Suprapubic skin (tissue), 4 donors: ENCODE results near the gene PTGIR. TPM values are rescaled to one million over a fixed set of nuclear protein-coding genes. Genes with fewer than 3 reads are reported as not detected.
A peak's percentile ranks its signal among the peaks of the same experiment; 100 is the strongest.

Experiments
- DNase-seq, 2 donors: peaks; one replicate each; pipeline ENCODE4 v3.0.0-alpha.2; 2019; ENCODE audit warnings: low spot score in 2 of 2
- H3K27ac ChIP-seq: fragments of 200-600 bp; sonication (generic); one replicate; pipeline ENCODE4 v1.5.1; 2019
- H3K27me3 ChIP-seq: fragments of 200-600 bp; sonication (generic); one replicate; pipeline ENCODE4 v1.5.1; 2019
- H3K36me3 ChIP-seq: fragments of 200-600 bp; sonication (generic); one replicate; pipeline ENCODE4 v1.5.1; 2019
- H3K4me1 ChIP-seq: fragments of 200-600 bp; sonication (generic); one replicate; pipeline ENCODE4 v1.5.1; 2019
- H3K4me3 ChIP-seq: fragments of 200-600 bp; sonication (generic); one replicate; pipeline ENCODE4 v1.5.1; 2019; ENCODE audit warnings: mild to moderate bottlenecking
- H3K9me3 ChIP-seq: fragments of 200-600 bp; sonication (generic); one replicate; pipeline ENCODE4 v1.5.1; 2019
- EP300 ChIP-seq: sonication (generic); formaldehyde crosslinking; IDR thresholded peaks from one replicate; pipeline ENCODE4 v1.6.1; 2017; ENCODE audit warnings: antibody characterized with exemption
- POLR2A ChIP-seq, 2 donors: fragments of 450-650 bp; IDR thresholded peaks; one replicate each; pipeline ENCODE4 v1.6.1; 2017; ENCODE audit warnings: antibody characterized with exemption in 2 of 2, mild to moderate bottlenecking in 2 of 2, moderate library complexity in 2 of 2
- POLR2AphosphoS5 ChIP-seq, 3 donors: sonication (generic); formaldehyde crosslinking; IDR thresholded peaks; one replicate each; pipeline ENCODE4 v1.6.1; 2017; ENCODE audit warnings: antibody characterized with exemption in 3 of 3
- WGBS: methylation state at CpG from one replicate; pipeline ENCODE4 v1.1.5; 2018; 5-methylcytosine and 5-hydroxymethylcytosine counted together
- total RNA-seq, 4 donors: library from RNA; depleted of rRNA; stranded (reverse); fragments of >200 nt; gene quantifications; one replicate each; pipeline ENCODE4 v1.1.0, GENCODE V29; 2016
- TF ChIP-seq, protein P1 (sequence below), 2 donors: fragments of 200-600 bp in 1 of 2; fragments of 450-650 bp in 1 of 2; sonication (generic) in 1 of 2; IDR thresholded peaks; one replicate each; pipeline ENCODE4 v1.5.1; 2016 to 2019; ENCODE audit warnings: antibody characterized with exemption in 2 of 2, mild to moderate bottlenecking in 1 of 2, moderate library complexity in 1 of 2

PTGIR gene
- total RNA-seq, 4 donors from 2014 or later = 0.57 to 6.7 (median 2.4) TPM

GRCh38 chr19:46603195-46603637 lies 21.7 kb downstream of the PTGIR start:
- 11% methylated on average over 2 of the region's 2 CpGs for WGBS
- Histone ChIP-seq H3K4me3 (peak overlapping the region; percentile 78), H3K27ac (peak overlapping the region; percentile 45), H3K36me3 (peaks cover 26% of the 10 kb centered on the region), H3K27me3 (no peaks in the 10 kb centered on the region), H3K9me3 (no peaks in the 10 kb centered on the region), H3K4me1 (peaks cover 58% of the 10 kb centered on the region)
- peak in 1 of 2 donors; percentile 40 for DNase-seq
- TF ChIP-seq EP300 = no peak
- no peak for TF ChIP-seq POLR2A (IDR thresholded peaks at IDR 0.05)
- TF ChIP-seq, protein P1, sequence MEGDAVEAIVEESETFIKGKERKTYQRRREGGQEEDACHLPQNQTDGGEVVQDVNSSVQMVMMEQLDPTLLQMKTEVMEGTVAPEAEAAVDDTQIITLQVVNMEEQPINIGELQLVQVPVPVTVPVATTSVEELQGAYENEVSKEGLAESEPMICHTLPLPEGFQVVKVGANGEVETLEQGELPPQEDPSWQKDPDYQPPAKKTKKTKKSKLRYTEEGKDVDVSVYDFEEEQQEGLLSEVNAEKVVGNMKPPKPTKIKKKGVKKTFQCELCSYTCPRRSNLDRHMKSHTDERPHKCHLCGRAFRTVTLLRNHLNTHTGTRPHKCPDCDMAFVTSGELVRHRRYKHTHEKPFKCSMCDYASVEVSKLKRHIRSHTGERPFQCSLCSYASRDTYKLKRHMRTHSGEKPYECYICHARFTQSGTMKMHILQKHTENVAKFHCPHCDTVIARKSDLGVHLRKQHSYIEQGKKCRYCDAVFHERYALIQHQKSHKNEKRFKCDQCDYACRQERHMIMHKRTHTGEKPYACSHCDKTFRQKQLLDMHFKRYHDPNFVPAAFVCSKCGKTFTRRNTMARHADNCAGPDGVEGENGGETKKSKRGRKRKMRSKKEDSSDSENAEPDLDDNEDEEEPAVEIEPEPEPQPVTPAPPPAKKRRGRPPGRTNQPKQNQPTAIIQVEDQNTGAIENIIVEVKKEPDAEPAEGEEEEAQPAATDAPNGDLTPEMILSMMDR (IDR thresholded peaks at IDR 0.05) = no peak
- no peak for TF ChIP-seq POLR2AphosphoS5 (IDR thresholded peaks at IDR 0.05)

DNA sequence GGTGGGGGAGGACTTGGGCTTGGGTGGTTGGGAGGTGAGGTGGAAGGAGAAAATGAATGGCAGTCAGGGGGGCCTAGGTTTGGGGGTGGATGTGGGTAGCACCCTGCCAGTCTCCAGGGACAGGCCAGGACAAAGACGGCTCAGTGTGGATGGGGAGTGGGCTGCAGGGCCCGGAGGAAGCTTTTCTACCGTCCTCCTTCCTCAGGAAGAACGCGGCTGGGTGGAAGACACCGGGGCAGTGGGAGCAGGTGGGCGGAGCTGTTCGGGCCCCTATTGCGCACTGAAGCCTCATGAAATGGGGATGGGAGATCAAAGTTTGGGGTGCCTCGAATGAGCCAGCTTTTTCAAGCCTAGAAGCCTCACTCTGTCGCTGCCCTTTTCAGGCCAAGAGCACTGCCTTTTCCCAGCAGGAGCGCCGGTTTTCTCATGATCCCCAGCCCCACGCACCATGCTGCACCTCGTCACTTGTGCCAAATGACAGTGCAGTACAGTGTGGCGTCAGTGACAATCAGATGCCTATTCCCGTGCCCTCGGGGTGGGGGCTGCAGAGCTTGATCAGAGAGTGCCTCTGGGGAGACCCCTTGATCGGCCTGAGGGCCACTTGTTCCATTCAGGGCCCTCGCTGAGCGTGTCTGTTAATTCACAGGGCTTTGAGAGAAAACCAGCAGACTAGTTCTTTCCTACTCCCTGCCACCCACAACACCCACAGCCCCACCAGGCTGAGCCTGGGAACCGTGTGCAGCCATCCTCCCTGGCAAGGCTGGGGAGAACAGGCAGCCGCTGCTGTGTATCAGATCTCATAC lies 22.3 kb downstream of the PTGIR start:
- Histone ChIP-seq H3K9me3 (no peaks in the 10 kb centered on the region), H3K27me3 (no peaks in the 10 kb centered on the region), H3K4me1 (peaks cover 58% of the 10 kb centered on the region), H3K27ac (peak overlapping the region; percentile 45), H3K4me3 (peak overlapping the region; percentile 78), H3K36me3 (peaks cover 20% of the 10 kb centered on the region)
- peak in 1 of 2 donors; percentile 63 for DNase-seq
- TF ChIP-seq POLR2AphosphoS5 (IDR thresholded peaks at IDR 0.05) (no peak), POLR2A (IDR thresholded peaks at IDR 0.05) (no peak), EP300 (no peak)
- TF ChIP-seq, protein P1 (IDR thresholded peaks at IDR 0.05) = no peak
- WGBS = 14% methylated on average over 23 of the region's 23 CpGs

DNA sequence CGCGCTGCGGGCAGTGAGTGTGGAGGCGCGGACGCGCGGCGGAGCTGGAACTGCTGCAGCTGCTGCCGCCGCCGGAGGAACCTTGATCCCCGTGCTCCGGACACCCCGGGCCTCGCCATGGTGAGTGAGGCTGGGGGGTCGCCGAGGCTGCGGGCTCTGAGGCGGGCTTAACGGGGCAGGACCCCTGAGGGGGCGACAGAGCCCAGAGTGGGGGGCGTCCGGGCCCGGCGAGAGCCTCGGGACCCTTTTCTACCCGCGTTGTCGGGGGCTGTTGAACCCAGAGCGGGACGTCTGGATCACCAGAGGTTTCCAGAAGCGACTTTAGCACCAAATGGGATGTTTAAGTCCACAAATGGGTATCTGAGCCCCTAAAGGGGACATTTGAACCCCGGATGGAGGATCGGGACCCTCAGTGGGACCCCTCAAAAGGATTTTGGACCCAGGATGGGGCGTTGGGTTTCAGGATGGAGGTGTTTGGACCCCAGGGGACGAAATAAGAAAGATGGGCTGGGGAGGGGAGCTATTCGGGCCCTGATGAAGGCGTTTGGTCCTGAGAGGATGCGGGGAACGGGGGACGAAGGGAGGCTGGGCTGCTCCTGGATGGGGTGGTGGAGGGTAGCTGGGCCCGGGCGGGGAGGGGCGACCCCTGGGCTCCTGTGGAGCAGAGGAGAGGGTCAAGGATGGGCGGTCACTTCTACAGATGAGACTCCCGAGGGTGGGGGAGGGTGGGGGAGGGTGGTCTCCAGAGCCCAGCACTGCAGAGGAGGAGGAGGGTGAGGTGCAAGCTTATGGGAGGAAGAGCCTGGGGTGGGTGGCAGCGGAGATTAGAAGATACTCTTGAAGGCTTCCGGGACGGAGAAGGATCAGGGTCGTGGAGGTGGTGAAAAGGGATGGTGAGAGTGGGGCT lies 23.3 kb downstream of the PTGIR start, which contains the start of gene CALM3:
CALM3 (plus strand) TSS at position 13 of the 907 bp plus-strand sequence; CDS start at position 118, 105 bp downstream.
- TF ChIP-seq POLR2A (IDR thresholded peaks at IDR 0.05) = peak in 1 of 2 donors; percentile 59
- TF ChIP-seq POLR2AphosphoS5 (IDR thresholded peaks at IDR 0.05) = no peak
- TF ChIP-seq, protein P1 (IDR thresholded peaks at IDR 0.05) = no peak
- TF ChIP-seq EP300 = no peak
- WGBS = 1% methylated on average over 30 of the region's 51 CpGs
- H3K27me3 ChIP-seq = no peaks in the 10 kb centered on the region
- peak in 1 of 2 donors; percentile 77 for DNase-seq
- H3K4me1 ChIP-seq = peaks cover 49% of the 10 kb centered on the region
- peak within 1 kb of the TSS; percentile 78 for H3K4me3 ChIP-seq
- H3K9me3 ChIP-seq = no peaks in the 10 kb centered on the region
- H3K27ac ChIP-seq = peak within 1 kb of the TSS; percentile 96
- peaks cover 10% of the 10 kb centered on the region for H3K36me3 ChIP-seq

DNA sequence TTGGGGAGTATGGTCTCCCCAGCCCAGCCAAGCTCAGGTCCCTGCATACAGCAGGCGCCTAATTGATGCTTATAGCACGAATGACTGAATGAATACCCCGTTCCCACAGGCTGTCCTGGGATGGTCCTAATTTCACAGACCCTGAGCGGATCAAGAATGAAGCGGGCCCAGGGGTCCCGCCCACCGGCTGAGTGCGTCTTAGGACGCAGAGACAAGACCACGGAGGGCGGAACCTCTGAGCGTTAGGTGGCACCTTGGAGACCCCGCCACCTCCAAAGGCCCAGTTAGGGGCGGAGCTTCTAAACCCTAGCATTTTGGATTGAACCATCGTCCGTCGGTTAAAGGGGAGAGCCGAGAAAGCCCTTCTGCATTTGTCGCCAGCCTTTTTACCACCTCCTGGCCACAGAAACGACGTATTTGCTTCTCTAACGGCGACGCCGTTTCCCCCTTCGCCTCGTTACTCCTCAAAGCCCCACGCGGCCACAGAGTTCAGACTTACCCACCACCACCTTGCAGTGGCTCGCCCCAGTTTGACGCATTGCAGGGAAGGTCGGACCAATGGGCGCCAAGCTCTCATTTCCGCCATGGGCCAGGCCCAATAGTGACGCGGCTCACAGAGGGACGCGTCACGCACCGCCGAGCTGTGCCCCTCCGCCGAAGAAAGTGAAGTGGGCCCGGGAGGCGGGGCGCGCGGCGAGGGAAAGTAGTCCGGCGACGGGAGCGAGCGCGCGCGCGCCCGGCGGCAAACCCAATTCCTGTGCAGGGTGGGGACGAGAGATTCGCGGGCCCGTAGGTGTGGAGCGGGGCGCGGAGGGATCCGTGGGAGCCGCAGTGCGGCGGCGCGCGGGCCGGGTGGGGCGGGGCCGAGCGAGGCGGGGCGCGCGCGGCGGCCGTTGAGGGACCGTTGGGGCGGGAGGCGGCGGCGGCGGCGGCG lies 24.2 kb downstream of the PTGIR start:
- H3K4me1 ChIP-seq = peaks cover 40% of the 10 kb centered on the region
- TF ChIP-seq POLR2AphosphoS5 (IDR thresholded peaks at IDR 0.05) (peak; percentile 30 to 98 (median 95)), EP300 (no peak), POLR2A (IDR thresholded peaks at IDR 0.05) (peak in 1 of 2 donors; percentile 41)
- TF ChIP-seq, protein P1 (IDR thresholded peaks at IDR 0.05) = no peak
- H3K36me3 ChIP-seq = peaks cover 2% of the 10 kb centered on the region
- peak overlapping the region; percentile 78 for H3K4me3 ChIP-seq
- H3K9me3 ChIP-seq = no peaks in the 10 kb centered on the region
- DNase-seq = peak; percentile 98 to 99
- WGBS = 2% methylated on average over 29 of the region's 93 CpGs
- no peaks in the 10 kb centered on the region for H3K27me3 ChIP-seq
- H3K27ac ChIP-seq = peak overlapping the region; percentile 96
